ENCODE results near the gene EPHB3.

EPHB3 gene

GRCh38 chr3:184578822-184579221, 17.2 kb downstream of the EPHB3 start:
- Mint-ChIP-seq H3K4me3 (no peak overlapping the region), H3K9me3 (no peaks in the 10 kb centered on the region), H3K27ac (no peak overlapping the region), H3K27me3 (peaks cover 24% of the 10 kb centered on the region), H3K36me3 (ENCODE audit: low read depth) (no peaks in the 10 kb centered on the region), H3K4me1 (ENCODE audit: low read depth) (peaks cover 8% of the 10 kb centered on the region)

- Mint-ChIP-seq H3K27ac (no peak overlapping the region), H3K4me1 (ENCODE audit: low read depth) (peaks cover 8% of the 10 kb centered on the region), H3K36me3 (ENCODE audit: low read depth) (no peaks in the 10 kb centered on the region), H3K27me3 (peaks cover 29% of the 10 kb centered on the region), H3K4me3 (no peak overlapping the region), H3K9me3 (no peaks in the 10 kb centered on the region)
These were observed 17.9 kb downstream of the EPHB3 start for GRCh38 chr3:184579513-184579912.

GRCh38 chr3:184580376-184580775, 18.8 kb downstream of the EPHB3 start:
- Mint-ChIP-seq H3K4me3 (no peak overlapping the region), H3K36me3 (ENCODE audit: low read depth) (no peaks in the 10 kb centered on the region), H3K27me3 (peaks cover 35% of the 10 kb centered on the region), H3K27ac (no peak overlapping the region), H3K9me3 (no peaks in the 10 kb centered on the region), H3K4me1 (ENCODE audit: low read depth) (peaks cover 8% of the 10 kb centered on the region)

GRCh38 chr3:184581331-184581855, 19.8 kb downstream of the EPHB3 start:
- Mint-ChIP-seq H3K4me3 (no peak overlapping the region), H3K27ac (no peak overlapping the region), H3K36me3 (ENCODE audit: low read depth) (no peaks in the 10 kb centered on the region), H3K27me3 (peaks cover 35% of the 10 kb centered on the region), H3K9me3 (no peaks in the 10 kb centered on the region), H3K4me1 (ENCODE audit: low read depth) (peaks cover 8% of the 10 kb centered on the region)

- H3K9me3 Mint-ChIP-seq: no peaks in the 10 kb centered on the region
- peaks cover 8% of the 10 kb centered on the region for H3K4me1 Mint-ChIP-seq (ENCODE audit: low read depth)
- peak overlapping the region; percentile 45 for H3K4me3 Mint-ChIP-seq
- peaks cover 35% of the 10 kb centered on the region for H3K27me3 Mint-ChIP-seq
- no peaks in the 10 kb centered on the region for H3K36me3 Mint-ChIP-seq (ENCODE audit: low read depth)
- H3K27ac Mint-ChIP-seq: no peak overlapping the region
These were observed 21.3 kb downstream of the EPHB3 start for GRCh38 chr3:184582646-184583577.

- H3K4me3 Mint-ChIP-seq: no peak overlapping the region
- H3K36me3 Mint-ChIP-seq (ENCODE audit: low read depth): no peaks in the 10 kb centered on the region
- no peak overlapping the region for H3K27ac Mint-ChIP-seq
- H3K27me3 Mint-ChIP-seq: peaks cover 33% of the 10 kb centered on the region
- H3K4me1 Mint-ChIP-seq (ENCODE audit: low read depth): peaks cover 8% of the 10 kb centered on the region
- no peaks in the 10 kb centered on the region for H3K9me3 Mint-ChIP-seq
These were observed 22.2 kb downstream of the EPHB3 start for GRCh38 chr3:184583578-184584451.

- Mint-ChIP-seq H3K27ac (no peak overlapping the region), H3K27me3 (peaks cover 28% of the 10 kb centered on the region), H3K4me3 (no peak overlapping the region), H3K9me3 (no peaks in the 10 kb centered on the region), H3K4me1 (ENCODE audit: low read depth) (peaks cover 8% of the 10 kb centered on the region), H3K36me3 (ENCODE audit: low read depth) (no peaks in the 10 kb centered on the region)
These were observed 22.9 kb downstream of the EPHB3 start for GRCh38 chr3:184584464-184584891.

GRCh38 chr3:184585545-184585944, 24.0 kb downstream of the EPHB3 start:
- Mint-ChIP-seq H3K27ac (no peak overlapping the region), H3K4me1 (ENCODE audit: low read depth) (peaks cover 8% of the 10 kb centered on the region), H3K9me3 (no peaks in the 10 kb centered on the region), H3K27me3 (peaks cover 28% of the 10 kb centered on the region), H3K4me3 (no peak overlapping the region), H3K36me3 (ENCODE audit: low read depth) (no peaks in the 10 kb centered on the region)

GRCh38 chr3:184586851-184587250, 25.3 kb downstream of the EPHB3 start:
- no peak overlapping the region for H3K27ac Mint-ChIP-seq
- no peaks in the 10 kb centered on the region for H3K36me3 Mint-ChIP-seq (ENCODE audit: low read depth)
- H3K4me1 Mint-ChIP-seq (ENCODE audit: low read depth): peaks cover 8% of the 10 kb centered on the region
- no peaks in the 10 kb centered on the region for H3K9me3 Mint-ChIP-seq
- H3K27me3 Mint-ChIP-seq: peaks cover 24% of the 10 kb centered on the region
- H3K4me3 Mint-ChIP-seq: no peak overlapping the region

- no peak overlapping the region for H3K27ac Mint-ChIP-seq
- no peak overlapping the region for H3K4me3 Mint-ChIP-seq
- no peaks in the 10 kb centered on the region for H3K4me1 Mint-ChIP-seq (ENCODE audit: low read depth)
- H3K27me3 Mint-ChIP-seq: peaks cover 11% of the 10 kb centered on the region
- no peaks in the 10 kb centered on the region for H3K36me3 Mint-ChIP-seq (ENCODE audit: low read depth)
- no peaks in the 10 kb centered on the region for H3K9me3 Mint-ChIP-seq
These were observed 27.2 kb downstream of the EPHB3 start for GRCh38 chr3:184588776-184589175.

- H3K27ac Mint-ChIP-seq: no peak overlapping the region
- H3K27me3 Mint-ChIP-seq: no peaks in the 10 kb centered on the region
- H3K36me3 Mint-ChIP-seq (ENCODE audit: low read depth): no peaks in the 10 kb centered on the region
- no peaks in the 10 kb centered on the region for H3K9me3 Mint-ChIP-seq
- H3K4me1 Mint-ChIP-seq (ENCODE audit: low read depth): no peaks in the 10 kb centered on the region
- no peak overlapping the region for H3K4me3 Mint-ChIP-seq
These were observed 29.2 kb downstream of the EPHB3 start for GRCh38 chr3:184590795-184591194.

GRCh38 chr3:184591789-184592188, 30.2 kb downstream of the EPHB3 start:
- Mint-ChIP-seq H3K4me1 (ENCODE audit: low read depth) (no peaks in the 10 kb centered on the region), H3K4me3 (no peak overlapping the region), H3K27ac (no peak overlapping the region), H3K27me3 (no peaks in the 10 kb centered on the region), H3K36me3 (ENCODE audit: low read depth) (no peaks in the 10 kb centered on the region), H3K9me3 (no peaks in the 10 kb centered on the region)

- Mint-ChIP-seq H3K4me3 (no peak overlapping the region), H3K9me3 (no peaks in the 10 kb centered on the region), H3K4me1 (ENCODE audit: low read depth) (no peaks in the 10 kb centered on the region), H3K27me3 (no peaks in the 10 kb centered on the region), H3K36me3 (ENCODE audit: low read depth) (no peaks in the 10 kb centered on the region), H3K27ac (no peak overlapping the region)
These were observed 31.0 kb downstream of the EPHB3 start for GRCh38 chr3:184592371-184593219.

GRCh38 chr3:184593220-184593927, 31.8 kb downstream of the EPHB3 start:
- H3K27ac Mint-ChIP-seq: no peak overlapping the region
- H3K9me3 Mint-ChIP-seq: no peaks in the 10 kb centered on the region
- no peaks in the 10 kb centered on the region for H3K36me3 Mint-ChIP-seq (ENCODE audit: low read depth)
- no peaks in the 10 kb centered on the region for H3K27me3 Mint-ChIP-seq
- no peak overlapping the region for H3K4me3 Mint-ChIP-seq
- H3K4me1 Mint-ChIP-seq (ENCODE audit: low read depth): no peaks in the 10 kb centered on the region

All from stimulated activated naive CD8-positive, alpha-beta T cell treated with anti-CD3 and anti-CD28 coated beads, Interleukin-15, Interleukin-2, amounts not matched to agents 100 ng/mL and 50 ng/mL, for 24 hours (primary cell).